ENCODE data around the gene ZNF786. TPM values are rescaled to one million over a fixed set of nuclear protein-coding genes. Genes with fewer than 3 reads are reported as not detected.
A peak's percentile ranks its signal among the peaks of the same experiment; 100 is the strongest.

The ZNF786 gene
- total and polyA plus RNA-seq, 9 of the 15 experiments (the other 6 are each of a cell fraction or from before 2014, with no cell fraction given) = 0.31 to 5.4 (median 3.0) TPM

GRCh38 chr7:149125863-149126661, 35.5 kb upstream of the ZNF786 start, which contains the start of gene ZNF425 (continued):
- TF ChIP-seq ARID4B (CRISPR knock-in tag; IDR thresholded peaks at IDR 0.05) (peak; percentile 98), MCM5 (IDR thresholded peaks at IDR 0.05; ENCODE audit: low read depth) (no peak), VEZF1 (CRISPR knock-in tag; IDR thresholded peaks at IDR 0.05) (peak; percentile 97), PKNOX1 (IDR thresholded peaks at IDR 0.05) (no peak), ZNF232 (CRISPR knock-in tag; IDR thresholded peaks at IDR 0.05) (peak; percentile 18; the same call in 1 of the 2 replicates), IFI16 (CRISPR knock-in tag; IDR thresholded peaks at IDR 0.05) (no peak), ATF2 (CRISPR knock-in tag; IDR thresholded peaks at IDR 0.05) (no peak), NRF1 (conservative IDR thresholded peaks at IDR 0.05 in 1 of 2, IDR thresholded peaks at IDR 0.05 in 1 of 2) (peak; percentile 72 to 77), DLX4 (CRISPR knock-in tag; IDR thresholded peaks at IDR 0.05) (no peak), ARNT (IDR thresholded peaks at IDR 0.05) (peak; percentile 13 to 72; a peak in 3 of 4 replicates), TFAP4 (CRISPR knock-in tag; IDR thresholded peaks at IDR 0.05; ENCODE audit: borderline replicate concordance) (peak; percentile 96), CBX2 (IDR thresholded peaks at IDR 0.05; ENCODE audit: insufficient read depth, low read length, poor library complexity, severe bottlenecking) (no peak), HOMEZ (CRISPR knock-in tag; IDR thresholded peaks at IDR 0.05) (no peak), HNRNPK (IDR thresholded peaks at IDR 0.05; ENCODE audit: low read depth, low read length, poor library complexity, severe bottlenecking) (no peak)
